ENCODE measurements around the gene ARL5A.

Gene ARL5A

DNA sequence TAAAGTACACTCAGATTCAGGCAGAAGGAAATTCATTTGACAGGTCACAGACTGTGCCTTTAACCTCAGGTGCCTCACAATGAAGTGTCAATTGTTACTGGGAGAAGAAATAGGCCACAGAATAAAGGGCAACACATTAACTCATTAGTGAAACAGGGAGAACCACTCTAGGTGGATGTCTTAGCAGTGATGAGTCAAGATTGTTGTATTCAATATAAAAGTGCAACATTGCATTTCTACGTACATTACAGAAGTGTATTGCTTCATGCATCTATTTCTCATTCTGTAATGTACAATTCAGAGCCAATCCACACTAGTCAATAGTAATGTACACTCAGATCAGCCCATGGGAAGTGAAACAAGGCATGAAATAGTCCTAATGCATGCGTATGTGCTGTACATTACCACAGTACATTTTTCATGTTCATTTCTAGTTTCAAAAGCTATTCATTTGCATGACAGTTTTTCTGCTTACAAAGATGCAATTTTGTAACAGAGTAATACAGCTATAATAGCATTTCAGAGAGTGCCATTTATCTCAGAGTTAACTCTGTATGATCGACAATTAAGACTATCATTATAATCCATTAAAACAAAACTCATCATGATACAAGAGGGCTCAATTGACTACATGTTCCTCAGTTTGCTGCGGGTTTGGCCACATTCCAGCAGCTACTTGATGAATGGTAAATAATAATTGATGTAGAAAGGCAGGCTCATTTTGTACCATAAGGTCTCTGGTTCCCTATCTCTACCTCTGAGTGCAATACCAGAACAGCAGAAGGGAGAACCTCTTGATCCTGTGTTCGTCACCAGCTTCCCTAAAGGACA, 12.2 kb upstream of the ARL5A start:
- DNase-seq (ENCODE audit: low read depth in 2 of 2): no peak

DNA sequence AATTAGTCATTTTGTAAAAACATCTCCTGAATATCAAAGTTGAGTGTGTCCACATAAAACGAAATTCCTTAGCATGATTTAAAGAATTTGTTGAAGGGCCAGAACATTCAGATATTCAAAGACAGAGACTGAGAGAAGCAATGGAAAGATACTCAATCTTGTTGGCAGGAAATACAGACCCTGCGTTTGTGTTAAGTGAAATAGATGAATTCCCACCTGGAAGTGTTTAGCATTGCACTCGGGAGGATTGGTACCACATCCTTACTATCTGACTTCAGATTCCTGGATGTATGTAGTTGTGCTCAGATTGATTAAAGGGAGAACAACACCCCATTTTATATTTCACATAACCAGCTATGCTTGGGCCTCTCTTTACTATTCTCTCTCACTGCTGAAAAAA, 9.7 kb upstream of the ARL5A start:
- no peak for DNase-seq (ENCODE audit: low read depth in 2 of 2)

DNA sequence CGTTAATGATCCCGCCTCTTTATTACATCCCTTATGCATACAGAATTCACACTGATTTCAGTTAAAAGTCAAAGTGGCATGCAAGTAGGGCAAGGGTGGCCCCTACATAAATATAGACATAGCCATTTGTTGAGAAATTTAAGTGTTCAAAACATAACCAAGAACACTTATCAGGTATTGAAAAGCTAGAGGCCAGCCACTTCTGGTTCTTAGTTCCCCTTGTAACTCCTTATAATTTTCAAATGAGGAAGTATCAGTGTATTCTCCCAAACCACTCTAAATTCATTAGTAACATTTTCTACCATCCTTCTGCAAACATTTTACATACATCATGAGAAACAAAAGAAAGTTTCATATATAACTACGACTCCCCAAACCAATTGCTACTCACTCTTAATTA, 5.8 kb upstream of the ARL5A start:
- no peak for DNase-seq (ENCODE audit: low read depth in 2 of 2)

DNA sequence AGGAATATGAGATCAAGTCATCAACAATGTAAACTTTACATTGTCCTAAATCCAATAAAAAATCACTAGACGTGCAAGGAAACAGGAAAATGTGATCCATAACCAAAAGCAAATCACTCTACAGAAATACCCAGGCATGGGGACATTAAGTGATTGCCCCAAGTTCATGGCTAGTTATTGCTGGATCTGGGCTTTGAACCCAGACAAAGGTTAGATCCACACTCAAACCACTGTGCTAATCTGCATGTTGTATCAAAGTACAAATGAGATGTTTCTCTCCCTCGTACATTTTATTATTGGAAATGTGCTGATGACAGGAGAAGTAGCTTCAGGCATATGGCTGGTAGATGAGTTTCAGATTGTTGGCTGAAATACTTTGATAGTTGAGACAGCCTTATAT, 2.7 kb upstream of the ARL5A start:
- DNase-seq (ENCODE audit: low read depth in 2 of 2): no peak

DNA sequence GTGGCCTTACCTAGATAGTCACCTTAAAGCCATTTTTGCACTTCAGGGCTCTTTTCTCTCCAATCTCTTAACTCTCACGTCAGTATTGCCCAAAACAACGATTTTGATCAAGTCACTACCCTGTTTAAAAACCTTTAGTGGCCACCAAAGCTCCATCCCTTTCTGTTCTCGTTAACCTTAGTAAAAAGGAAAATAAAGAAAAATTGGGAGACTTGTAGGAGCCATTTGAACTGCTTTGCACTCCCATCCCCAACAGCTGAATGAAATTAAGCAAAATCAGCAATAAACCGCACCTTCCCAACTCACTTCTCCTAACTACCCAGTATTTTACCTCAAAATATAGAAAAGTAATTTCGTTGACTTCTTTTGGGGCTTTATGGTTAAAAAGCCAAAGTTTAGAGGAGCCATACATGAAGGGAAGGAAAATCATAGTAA, 686 bp upstream of the ARL5A start:
- no peak for DNase-seq (ENCODE audit: low read depth in 2 of 2)

DNA sequence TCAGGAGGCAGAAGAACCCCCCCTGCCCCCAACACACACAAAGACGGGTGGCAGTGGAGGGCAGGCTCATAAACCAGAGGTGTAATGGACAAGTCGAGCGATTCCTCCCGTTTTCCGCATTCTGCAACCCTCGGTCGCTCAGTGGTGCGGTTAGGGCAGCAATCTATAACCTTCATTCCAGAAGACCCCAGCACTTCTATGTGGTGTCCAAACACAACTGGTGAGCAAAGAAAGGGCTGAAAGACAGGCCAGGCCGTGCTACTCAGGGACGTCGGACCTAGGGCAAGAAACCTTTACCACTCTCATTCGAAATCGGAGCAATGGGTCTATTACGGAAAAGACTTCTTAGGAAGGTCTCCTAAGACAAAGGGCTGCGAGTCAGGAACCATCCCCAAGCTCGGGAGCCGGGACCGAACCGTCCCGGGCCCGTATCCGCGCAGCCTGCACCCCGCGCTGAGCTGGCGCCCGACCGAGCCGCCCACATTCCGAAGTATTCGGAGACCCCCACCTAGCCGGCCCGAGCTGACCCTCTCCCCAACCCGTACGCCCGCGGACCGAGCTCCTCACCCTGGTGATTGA, 568 bp downstream of the ARL5A start:
- no peak for DNase-seq (ENCODE audit: low read depth in 2 of 2)

DNA sequence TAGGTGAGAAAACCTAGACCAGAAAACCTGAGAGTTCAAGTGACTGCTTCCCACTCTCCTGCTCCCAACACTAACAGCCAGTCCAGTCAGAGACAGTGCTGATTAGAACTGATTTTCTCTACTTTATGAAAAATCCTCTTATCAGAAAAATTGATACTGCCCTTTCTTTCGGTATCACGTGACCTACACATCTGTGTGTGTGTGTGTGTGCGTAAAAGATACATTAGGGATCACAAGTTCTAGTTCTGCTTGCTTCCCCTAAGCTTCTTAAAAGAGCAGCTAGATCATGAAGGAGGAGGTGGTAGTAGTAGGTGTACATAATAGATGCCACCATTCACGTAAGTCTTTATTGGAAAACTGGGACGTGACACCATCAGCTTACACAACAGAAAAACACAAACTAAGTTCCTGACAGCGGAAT, 1.5 kb downstream of the ARL5A start:
- DNase-seq (ENCODE audit: low read depth in 2 of 2): no peak

DNA sequence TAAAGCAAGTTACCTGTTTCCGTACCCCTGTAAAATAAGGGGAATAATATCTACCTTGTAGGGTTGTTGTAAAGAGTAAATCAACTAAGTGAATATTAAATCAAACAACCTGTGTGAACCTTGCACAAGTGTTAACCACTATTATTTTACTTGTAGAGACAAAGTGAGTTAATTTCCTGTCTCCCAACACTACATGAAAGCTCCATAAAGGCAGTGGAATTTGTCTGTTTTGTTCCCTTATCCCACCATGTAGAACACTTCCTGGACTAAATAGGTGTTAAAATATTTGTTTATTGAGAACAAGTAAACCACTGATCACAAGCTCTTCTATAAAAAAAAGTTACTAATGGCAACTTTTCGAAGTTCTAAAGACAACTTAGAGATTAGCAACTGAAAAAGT, 3.3 kb downstream of the ARL5A start:
- no peak for DNase-seq (ENCODE audit: low read depth in 2 of 2)

DNA sequence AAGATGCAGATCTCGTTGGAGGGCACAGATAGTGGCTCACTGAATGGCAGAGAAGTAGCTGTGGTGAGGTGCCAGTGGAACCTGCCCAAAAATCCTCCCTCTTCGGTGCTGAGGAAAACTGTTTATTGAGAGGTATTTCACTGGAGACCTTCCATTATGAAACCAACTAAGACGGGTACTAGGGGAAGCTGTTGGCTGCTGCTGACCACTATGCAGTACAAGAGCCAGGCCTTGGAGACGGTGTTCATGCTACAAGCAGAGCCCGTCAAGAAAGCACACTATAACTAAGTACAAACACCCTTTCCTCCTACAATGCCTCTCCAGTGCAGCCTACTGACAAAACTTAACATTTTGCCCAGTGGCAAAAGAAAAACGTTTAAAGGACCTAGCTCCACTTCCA, 4.6 kb downstream of the ARL5A start:
- DNase-seq (ENCODE audit: low read depth in 2 of 2): no peak

DNA sequence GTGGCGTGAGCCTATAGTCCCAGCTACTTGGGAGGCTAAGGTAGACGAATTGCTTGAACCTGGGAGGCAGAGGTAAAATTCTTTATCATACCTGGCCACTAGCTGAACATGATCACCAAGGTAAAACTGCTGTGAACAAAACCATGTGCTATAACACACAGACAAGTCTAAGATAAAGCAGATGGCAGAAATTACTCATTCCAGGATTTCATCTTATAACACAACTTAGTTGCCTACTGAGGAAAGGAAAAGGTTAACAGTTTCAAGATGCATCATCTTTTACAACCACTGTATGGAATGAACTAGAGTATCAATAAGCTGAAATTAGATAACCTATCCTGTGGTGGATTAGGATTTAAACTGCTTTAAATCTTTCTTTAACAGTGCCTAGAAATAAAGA, 8.3 kb downstream of the ARL5A start:
- DNase-seq (ENCODE audit: low read depth in 2 of 2): no peak

DNA sequence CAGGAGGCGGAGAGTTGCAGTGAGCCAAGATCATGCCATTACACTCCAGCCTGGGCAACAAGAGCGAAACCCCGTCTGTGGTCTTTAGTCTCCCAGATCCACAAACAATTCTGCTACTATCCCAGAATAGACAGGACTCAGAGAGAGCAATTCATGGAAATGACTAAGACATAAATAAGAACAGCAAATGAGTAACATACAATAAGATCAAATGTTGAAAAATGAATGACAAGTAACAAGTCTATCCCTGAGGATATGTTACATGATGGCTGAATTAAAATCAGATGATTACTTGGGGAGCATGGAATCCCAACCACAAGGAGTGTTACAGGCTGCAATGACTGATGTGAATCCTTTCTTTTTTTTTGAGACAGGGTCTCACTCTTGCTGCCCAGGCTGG, 10.3 kb downstream of the ARL5A start:
- DNase-seq (ENCODE audit: low read depth in 2 of 2): no peak

DNA sequence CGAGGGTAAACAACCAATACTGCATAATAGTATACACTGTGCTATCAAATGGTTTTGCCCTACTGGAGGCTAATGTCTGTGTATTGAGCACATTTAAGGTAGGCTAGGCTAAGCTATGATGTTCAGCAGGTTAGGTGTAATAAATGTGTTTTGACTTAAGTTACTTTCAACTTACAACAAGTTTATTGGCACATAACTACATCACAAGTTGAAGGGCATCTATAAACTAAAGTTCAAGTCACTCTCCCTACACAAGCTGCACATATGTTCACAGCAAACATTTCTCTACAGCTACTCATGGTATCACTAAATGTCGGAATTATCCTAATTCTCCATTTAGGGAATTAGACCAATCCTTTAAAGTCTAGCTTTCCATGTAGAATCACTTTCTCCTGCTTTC, 11.4 kb downstream of the ARL5A start:
- no peak for DNase-seq (ENCODE audit: low read depth in 2 of 2)

DNA sequence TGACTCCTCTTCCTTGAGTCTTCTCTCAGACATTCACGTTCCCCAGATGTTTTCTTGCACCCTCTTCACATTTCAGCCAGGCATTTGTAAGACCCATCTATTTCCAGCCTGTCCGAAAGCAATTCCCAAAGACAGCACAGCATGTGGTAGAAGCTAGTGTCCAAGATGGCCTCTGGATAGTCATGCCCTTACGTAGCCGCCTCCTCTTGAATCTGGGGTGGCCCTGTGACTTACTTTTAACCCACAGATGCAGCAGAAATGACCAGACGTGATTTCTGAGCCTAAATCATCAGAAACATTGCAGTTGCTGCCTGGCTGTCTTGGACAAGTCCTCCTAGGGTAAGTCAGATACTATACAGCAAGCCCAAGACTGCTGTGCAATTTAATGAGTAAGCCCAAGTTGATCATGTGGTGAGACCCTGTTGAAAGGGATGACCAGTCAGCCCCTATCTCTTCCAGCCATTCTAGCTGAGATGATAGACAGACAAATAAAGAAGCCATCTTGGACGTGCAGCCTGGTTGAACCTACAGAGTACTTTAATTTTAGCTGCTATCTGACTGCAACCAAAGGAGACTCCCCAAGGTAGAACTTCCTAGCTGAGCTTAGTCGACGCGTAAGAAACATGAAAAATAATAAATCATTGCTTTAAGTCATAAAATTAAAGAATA, 12.3 kb downstream of the ARL5A start:
- DNase-seq (ENCODE audit: low read depth in 2 of 2): no peak

DNA sequence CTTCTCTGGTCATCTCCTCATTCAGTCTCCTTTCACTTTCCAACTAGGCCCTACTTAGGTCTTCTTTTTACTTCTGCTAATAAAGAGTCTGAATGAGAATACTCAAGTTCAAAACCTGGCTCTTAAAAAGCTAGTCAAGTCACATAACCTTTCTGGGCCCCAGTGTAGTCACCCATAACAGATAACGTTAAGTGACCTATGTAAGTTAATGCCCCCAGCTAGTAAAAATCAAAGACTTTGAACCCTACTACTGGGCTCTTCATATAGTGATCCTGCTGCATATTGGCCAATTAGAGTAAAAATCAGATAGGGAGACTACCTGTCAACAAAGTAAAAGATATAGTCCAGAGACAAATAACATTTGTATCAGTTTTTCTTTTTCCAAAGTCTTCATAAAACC, 17.7 kb downstream of the ARL5A start:
- no peak for DNase-seq (ENCODE audit: low read depth in 2 of 2)

DNA sequence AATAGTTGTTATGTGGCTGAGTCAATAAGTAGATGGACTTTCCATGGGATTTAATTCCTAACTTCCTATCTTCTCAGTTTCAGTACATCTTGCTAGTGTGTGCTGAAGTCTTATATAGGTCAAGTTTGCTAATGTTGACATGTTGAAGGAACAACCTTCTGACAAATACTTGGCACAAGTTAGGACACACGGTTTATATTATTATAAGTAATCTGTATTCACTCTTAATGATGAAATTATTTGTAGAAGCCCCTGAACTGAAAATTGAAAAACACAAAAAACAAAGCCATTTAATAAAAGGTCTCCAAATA, 19.2 kb downstream of the ARL5A start:
- DNase-seq (ENCODE audit: low read depth in 2 of 2): no peak

DNA sequence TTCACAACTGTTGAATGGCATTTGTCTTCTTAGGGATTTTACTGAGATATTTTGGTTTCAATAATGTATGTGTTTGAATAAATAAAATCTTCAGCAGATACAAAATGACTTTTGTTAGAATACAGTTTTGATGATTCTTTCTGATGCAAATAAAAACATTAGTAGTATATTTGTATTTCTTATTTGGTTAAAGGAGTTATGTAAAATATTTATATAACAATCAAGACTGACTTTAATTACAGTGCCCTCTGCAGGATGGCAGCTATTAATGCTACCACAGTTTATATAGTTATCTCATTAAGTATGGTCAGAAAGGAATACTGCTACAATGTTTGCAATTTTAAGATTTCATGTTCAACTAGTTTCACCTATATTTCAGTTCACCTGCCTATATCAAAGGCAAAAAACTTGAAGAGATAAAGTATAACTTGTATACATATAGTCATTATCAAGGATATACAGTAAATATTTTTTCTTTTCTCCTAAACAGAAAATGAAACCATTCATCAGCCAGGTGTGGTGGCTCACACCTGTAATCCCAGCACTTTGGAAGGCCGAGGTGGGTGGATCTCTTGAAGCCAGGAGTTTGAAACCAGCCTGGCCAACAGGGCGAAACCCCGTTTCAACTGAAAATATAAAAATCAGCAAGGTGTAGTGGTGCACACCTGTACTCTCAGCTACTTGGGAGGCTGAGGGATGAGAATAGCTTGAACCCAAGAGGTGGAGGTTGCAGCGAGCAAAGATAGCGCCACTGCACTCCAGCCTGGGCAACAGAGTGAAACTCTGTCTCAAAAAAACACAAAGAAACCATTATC, 19.8 kb downstream of the ARL5A start:
- DNase-seq (ENCODE audit: low read depth in 2 of 2): no peak

DNA sequence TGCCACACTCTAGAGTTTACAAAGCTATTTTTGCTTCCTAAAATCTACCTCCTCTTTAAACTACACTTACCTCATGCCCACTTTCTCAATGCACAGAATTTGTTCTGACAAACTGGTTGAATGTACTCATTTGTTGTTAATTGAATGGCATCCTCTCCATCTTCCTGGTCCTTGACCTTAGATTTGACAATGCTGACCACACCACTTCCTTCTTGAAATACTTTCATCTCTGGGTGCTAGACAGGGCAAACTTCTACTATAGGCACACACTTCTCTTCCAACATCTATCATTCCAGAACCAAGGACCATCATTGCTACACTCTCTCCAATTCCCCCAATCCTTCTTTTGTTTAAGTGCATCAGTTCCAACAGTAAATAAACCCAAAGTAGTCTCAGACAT, 22.3 kb downstream of the ARL5A start:
- DNase-seq (ENCODE audit: low read depth in 2 of 2): no peak

DNA sequence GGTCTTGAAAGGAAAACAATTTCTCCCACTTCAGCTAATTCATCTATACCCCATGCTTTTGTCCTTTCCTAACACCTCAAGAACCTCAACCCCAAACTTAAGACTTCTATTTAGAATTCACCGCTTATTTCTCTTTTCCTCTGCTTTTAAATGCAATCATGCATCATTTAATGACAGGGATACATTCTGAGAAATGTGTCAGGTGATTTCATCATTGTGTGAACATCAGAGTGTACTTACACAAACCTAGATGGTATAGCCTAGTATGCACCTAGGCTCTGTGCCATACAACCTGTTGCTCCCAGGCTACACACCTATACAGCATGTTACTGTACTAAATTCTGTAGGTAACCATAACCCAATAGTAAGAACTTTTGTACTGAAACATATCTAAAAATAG, 22.9 kb downstream of the ARL5A start:
- no peak for DNase-seq (ENCODE audit: low read depth in 2 of 2)

DNA sequence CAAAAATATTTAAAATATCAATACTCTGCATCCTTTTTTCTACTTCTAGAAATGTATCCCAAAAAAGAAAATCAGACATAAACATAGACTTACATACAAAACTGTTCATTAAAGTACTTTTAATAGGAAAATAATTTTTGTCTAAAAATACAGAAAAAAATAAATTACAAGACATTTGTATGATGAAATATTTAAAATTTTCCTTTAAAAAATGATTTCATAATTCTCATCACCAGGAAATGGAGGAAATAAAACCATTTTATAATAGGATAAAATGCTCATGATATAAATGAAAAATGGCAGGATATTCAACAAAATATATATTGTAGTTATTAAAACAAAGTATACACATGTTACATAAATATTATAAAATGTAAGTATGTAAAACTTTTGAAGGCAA, 24.4 kb downstream of the ARL5A start:
- no peak for DNase-seq (ENCODE audit: low read depth in 2 of 2)

DNA sequence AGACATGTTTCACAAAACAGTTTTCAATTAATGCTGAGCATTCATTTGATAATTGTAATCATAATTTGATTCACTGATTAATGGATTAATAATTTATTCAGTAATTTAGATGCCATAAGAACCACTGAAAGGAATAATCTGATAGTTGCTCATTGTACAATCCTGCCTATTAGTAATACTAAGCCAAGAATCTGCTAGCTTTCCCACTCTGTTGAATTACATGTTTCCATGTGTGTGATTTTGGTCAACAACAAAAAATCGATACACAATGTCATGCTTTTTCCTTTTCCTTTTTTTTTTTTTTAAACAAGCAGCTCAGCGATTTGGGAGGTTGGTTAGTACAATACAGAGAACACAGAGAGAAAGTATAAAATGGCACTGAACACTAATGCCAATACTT, 25.9 kb downstream of the ARL5A start:
- DNase-seq (ENCODE audit: low read depth in 2 of 2): no peak

DNA sequence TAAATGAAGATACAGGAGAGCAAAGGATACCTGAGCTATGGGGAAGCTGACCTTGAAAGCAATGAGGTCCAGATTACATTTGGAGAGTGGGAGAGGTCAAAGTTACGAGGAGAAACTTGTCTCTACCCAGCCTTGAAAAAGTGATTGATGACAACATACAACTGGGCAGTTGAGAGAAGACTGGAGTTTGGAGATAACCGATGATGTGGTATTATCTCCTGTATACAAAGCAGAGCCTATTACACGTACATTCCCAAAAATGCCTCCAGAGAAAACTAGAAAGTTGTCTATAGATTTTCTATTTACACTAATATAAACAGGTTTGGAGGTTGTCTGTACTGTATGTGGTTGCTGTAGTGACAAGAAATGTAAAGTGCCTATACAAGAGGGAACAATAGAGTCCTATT, 28.3 kb downstream of the ARL5A start:
- DNase-seq (ENCODE audit: low read depth in 2 of 2): no peak

DNA sequence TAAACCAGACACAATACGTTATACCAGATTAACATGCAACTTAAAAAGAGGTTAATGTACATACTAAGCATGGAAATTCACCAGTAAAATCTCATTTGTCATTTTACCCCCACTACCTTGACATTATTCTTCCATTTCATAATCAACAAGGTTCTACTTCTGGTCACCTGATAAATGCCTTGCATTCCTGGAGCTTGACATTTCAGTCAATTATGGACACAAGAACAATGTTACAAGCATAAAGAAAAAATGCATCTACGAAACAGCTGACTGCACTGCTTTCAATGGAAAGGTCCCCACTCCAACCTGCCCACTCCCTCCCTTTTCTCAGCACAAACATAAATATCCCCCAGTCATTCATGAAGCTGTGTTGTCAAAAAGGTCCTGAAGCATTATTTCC, 31.4 kb downstream of the ARL5A start:
- no peak for DNase-seq (ENCODE audit: low read depth in 2 of 2)
